HG02981 (cell line): ENCODE data around the gene CTNNBL1.
"Not testable (repeated sequence)": the region's sequence is repeated elsewhere in the genome, so short reads cannot be mapped to it uniquely, and the experiment has no call there.

Experiments used
- ATAC-seq: cut with Tn5 transposase; IDR thresholded peaks from one replicate; pipeline ENCODE4 v1.9.1; 2021; ENCODE audit warnings: mild to moderate bottlenecking, moderate library complexity; ENCODE audit not compliant: unreplicated experiment

CTNNBL1 gene

GRCh38 chr20:37693635-37694626 lies at the start of gene CTNNBL1:
Gene CTNNBL1 (plus strand): TSS chr20:37694030. CDS start chr20:37694123, 93 bp downstream.
- ATAC-seq = peak; percentile 73

GRCh38 chr20:37644605-37645004 lies 49.2 kb upstream of the CTNNBL1 start:
- no peak for ATAC-seq

- ATAC-seq = no peak
Observed at GRCh38 chr20:37647946-37648345, 45.9 kb upstream of the CTNNBL1 start.

- ATAC-seq = no peak
Observed at GRCh38 chr20:37649017-37649416, 44.8 kb upstream of the CTNNBL1 start.

GRCh38 chr20:37649676-37650370 lies 44.0 kb upstream of the CTNNBL1 start:
- ATAC-seq = no peak

- no peak for ATAC-seq
Observed at GRCh38 chr20:37650661-37651060, 43.2 kb upstream of the CTNNBL1 start.

GRCh38 chr20:37651932-37652331 lies 41.9 kb upstream of the CTNNBL1 start:
- ATAC-seq = no peak

GRCh38 chr20:37656945-37657344 lies 36.9 kb upstream of the CTNNBL1 start:
- ATAC-seq = no peak

- no peak for ATAC-seq
Observed at GRCh38 chr20:37657924-37658804, 35.7 kb upstream of the CTNNBL1 start.

GRCh38 chr20:37661519-37661918 lies 32.3 kb upstream of the CTNNBL1 start:
- ATAC-seq = no peak

GRCh38 chr20:37662308-37662707 lies 31.5 kb upstream of the CTNNBL1 start:
- no peak for ATAC-seq

GRCh38 chr20:37664595-37664994 lies 29.2 kb upstream of the CTNNBL1 start:
- ATAC-seq = not testable (repeated sequence)

- no peak for ATAC-seq
Observed at GRCh38 chr20:37668166-37668565, 25.7 kb upstream of the CTNNBL1 start.

GRCh38 chr20:37669062-37669772 lies 24.6 kb upstream of the CTNNBL1 start:
- no peak for ATAC-seq

- no peak for ATAC-seq
Observed at GRCh38 chr20:37669773-37670236, 24.0 kb upstream of the CTNNBL1 start.

GRCh38 chr20:37670351-37670791 lies 23.5 kb upstream of the CTNNBL1 start:
- ATAC-seq = no peak

GRCh38 chr20:37672143-37672542 lies 21.7 kb upstream of the CTNNBL1 start:
- no peak for ATAC-seq

- no peak for ATAC-seq
Observed at GRCh38 chr20:37673444-37673843, 20.4 kb upstream of the CTNNBL1 start.

GRCh38 chr20:37676440-37676839 lies 17.4 kb upstream of the CTNNBL1 start:
- no peak for ATAC-seq
